BJ (cell line): Measurements from ENCODE around the gene DBT. TPM values are rescaled to one million over a fixed set of nuclear protein-coding genes. Genes with fewer than 3 reads are reported as not detected.
A peak's percentile ranks its signal among the peaks of the same experiment; 100 is the strongest.
"Not testable (repeated sequence)": the region's sequence is repeated elsewhere in the genome, so short reads cannot be mapped to it uniquely, and the experiment has no call there.

Experiments
- CTCF ChIA-PET: fragments of 350-600 bp; formaldehyde crosslinking; extraction: SDS; loops from one replicate; lab custom pipeline; 2021; ENCODE audit warnings: antibody characterized with exemption, inconsistent platforms; lab: Yijun Ruan, JAX
- POLR2A ChIA-PET: fragments of 300-600 bp; sonication (Branson Sonifier 250); formaldehyde crosslinking; extraction: SDS; loops from one replicate; lab custom pipeline; 2021; ENCODE audit warnings: antibody characterized with exemption; lab: Charles Lee
- DNase-seq: peaks from one replicate; pipeline ENCODE4 v3.0.0-alpha.2; 2011; ENCODE audit warnings: low read depth
- H3K27me3 ChIP-seq: 2 replicates; pipeline ENCODE4 v1.6.0; 2011; ENCODE audit warnings: low read length; ENCODE audit not compliant: control insufficient read depth, insufficient read depth
- H3K36me3 ChIP-seq: 2 replicates; pipeline ENCODE4 v1.5.1; 2011; ENCODE audit warnings: low read length; ENCODE audit not compliant: control insufficient read depth, insufficient read depth
- H3K4me3 ChIP-seq: 2 replicates; pipeline ENCODE4 v1.5.1; 2011; ENCODE audit warnings: low read depth, mild to moderate bottlenecking, control low read depth, low read length
- polyA plus RNA-seq: library from polyadenylated mRNA; depleted of rRNA; stranded (reverse); fragments of >200 nt; gene quantifications from 2 replicates; pipeline ENCODE4 v1.2.3, GENCODE V29; 2011
- TF ChIP-seq, protein P1 (sequence below): IDR thresholded peaks from 2 replicates; pipeline ENCODE4 v1.5.1; 2011; ENCODE audit warnings: low read depth, mild to moderate bottlenecking, control low read depth, inconsistent platforms, low read length, moderate library complexity; ENCODE audit not compliant: insufficient read depth

Gene DBT
- polyA plus RNA-seq, 1 experiment = 3.5 TPM

GRCh38 chr1:100265562-100265930 lies 15.9 kb upstream of the DBT start:
- ChIA-PET POLR2A (interaction anchor here (0.5 to 1.9 kb wide), 2 partner anchors 16 to 26 kb away, joined by 7 to 9 read pairs; partner anchors contain the start of gene DBT), CTCF (interaction anchor here (0.7 to 1.8 kb wide), 5 partner anchors 9 to 456 kb away, joined by 3 to 4 read pairs (median 3); partner anchors contain the start of gene DBT)

GRCh38 chr1:100264081-100264480 lies 14.4 kb upstream of the DBT start:
- H3K4me3 ChIP-seq, DNase-seq, POLR2A ChIA-PET, H3K27me3 ChIP-seq, H3K36me3 ChIP-seq: not testable (repeated sequence)
- CTCF ChIA-PET = interaction anchor here (1.6 kb wide), 1 partner anchor 20 kb away, joined by 3 read pairs; no protein-coding TSS in a partner anchor

More at GRCh38 chr1:100265562-100265930, 15.9 kb upstream of the DBT start:
- no peak for DNase-seq
- TF ChIP-seq, protein P1, sequence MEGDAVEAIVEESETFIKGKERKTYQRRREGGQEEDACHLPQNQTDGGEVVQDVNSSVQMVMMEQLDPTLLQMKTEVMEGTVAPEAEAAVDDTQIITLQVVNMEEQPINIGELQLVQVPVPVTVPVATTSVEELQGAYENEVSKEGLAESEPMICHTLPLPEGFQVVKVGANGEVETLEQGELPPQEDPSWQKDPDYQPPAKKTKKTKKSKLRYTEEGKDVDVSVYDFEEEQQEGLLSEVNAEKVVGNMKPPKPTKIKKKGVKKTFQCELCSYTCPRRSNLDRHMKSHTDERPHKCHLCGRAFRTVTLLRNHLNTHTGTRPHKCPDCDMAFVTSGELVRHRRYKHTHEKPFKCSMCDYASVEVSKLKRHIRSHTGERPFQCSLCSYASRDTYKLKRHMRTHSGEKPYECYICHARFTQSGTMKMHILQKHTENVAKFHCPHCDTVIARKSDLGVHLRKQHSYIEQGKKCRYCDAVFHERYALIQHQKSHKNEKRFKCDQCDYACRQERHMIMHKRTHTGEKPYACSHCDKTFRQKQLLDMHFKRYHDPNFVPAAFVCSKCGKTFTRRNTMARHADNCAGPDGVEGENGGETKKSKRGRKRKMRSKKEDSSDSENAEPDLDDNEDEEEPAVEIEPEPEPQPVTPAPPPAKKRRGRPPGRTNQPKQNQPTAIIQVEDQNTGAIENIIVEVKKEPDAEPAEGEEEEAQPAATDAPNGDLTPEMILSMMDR = no peak
- Histone ChIP-seq H3K36me3 (peaks cover 5% of the 10 kb centered on the region), H3K4me3 (peak overlapping the region; percentile 97), H3K27me3 (no peaks in the 10 kb centered on the region)

GRCh38 chr1:100261686-100262085 lies 12.1 kb upstream of the DBT start:
- Histone ChIP-seq H3K27me3 (no peaks in the 10 kb centered on the region), H3K4me3 (no peak overlapping the region), H3K36me3 (no peaks in the 10 kb centered on the region)
- DNase-seq = no peak
- TF ChIP-seq, protein P1 = no peak
- ChIA-PET POLR2A (no interaction called here), CTCF (no interaction called here)

GRCh38 chr1:100258427-100258826 lies 8.8 kb upstream of the DBT start:
- POLR2A ChIA-PET, H3K27me3 ChIP-seq, H3K36me3 ChIP-seq, CTCF ChIA-PET, DNase-seq, H3K4me3 ChIP-seq: not testable (repeated sequence)

DNA sequence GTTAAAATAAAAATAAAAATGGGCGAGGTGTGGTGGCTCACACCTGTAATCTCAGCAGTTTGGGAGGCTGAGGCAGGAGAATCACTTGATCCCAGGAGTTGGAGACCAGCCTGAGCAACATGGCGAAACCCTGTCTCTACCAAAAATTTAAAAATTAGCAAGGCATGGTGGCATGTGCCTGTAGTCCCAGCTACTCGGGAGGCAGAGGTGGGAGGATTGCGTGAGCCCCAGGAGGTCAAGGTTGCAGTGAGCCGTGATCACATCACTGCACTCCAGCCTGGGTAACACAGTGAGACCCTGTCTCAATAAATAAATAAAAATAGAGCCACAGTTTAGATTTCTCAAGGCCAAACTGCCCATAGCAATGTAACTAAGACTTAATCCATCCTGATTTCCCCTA lies 6.6 kb upstream of the DBT start:
- CTCF ChIA-PET = interaction anchor here (0.6 kb wide), 1 partner anchor 29 kb away, joined by 3 read pairs; no protein-coding TSS in a partner anchor
- POLR2A ChIA-PET, H3K27me3 ChIP-seq, H3K36me3 ChIP-seq, DNase-seq, H3K4me3 ChIP-seq: not testable (repeated sequence)

DNA sequence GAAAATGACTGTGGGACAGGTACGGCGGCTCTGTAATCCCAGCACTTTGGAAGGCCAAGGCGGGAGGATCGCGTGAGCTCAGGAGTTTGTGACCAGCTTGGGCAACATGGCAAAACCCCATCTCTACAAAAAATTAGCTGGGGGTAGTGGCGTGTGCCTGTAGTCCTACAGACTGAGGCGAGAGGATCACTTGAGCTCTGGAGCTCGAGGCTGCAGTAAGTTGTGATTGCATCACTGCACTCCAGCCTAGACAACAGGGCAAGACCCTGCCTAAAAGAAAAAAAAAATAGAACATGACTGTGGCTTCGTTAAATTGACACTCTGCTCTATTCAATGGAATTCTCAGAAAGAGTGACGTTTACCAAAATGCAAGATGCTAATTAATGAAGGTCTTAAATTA lies 3.9 kb upstream of the DBT start:
- ChIA-PET CTCF (interaction anchor here (0.8 kb wide), 1 partner anchor 68 kb away, joined by 3 read pairs; no protein-coding TSS in a partner anchor), POLR2A (no interaction called here)
- H3K4me3 ChIP-seq = no peak overlapping the region
- H3K27me3 ChIP-seq = peaks cover 6% of the 10 kb centered on the region
- H3K36me3 ChIP-seq = no peaks in the 10 kb centered on the region
- no peak for DNase-seq
- TF ChIP-seq, protein P1 = no peak

GRCh38 chr1:100252901-100253300 lies 3.3 kb upstream of the DBT start:
- TF ChIP-seq, protein P1 = no peak
- Histone ChIP-seq H3K4me3 (no peak overlapping the region), H3K36me3 (no peaks in the 10 kb centered on the region), H3K27me3 (peaks cover 6% of the 10 kb centered on the region)
- ChIA-PET POLR2A (no interaction called here), CTCF (interaction anchor here (0.8 kb wide), 1 partner anchor 68 kb away, joined by 3 read pairs; no protein-coding TSS in a partner anchor)
- no peak for DNase-seq
